SK-N-SH (cell line): ENCODE measurements around the gene FNDC3B. TPM values are rescaled to one million over a fixed set of nuclear protein-coding genes. Genes with fewer than 3 reads are reported as not detected.

Experiments used
- CTCF ChIA-PET: fragments of 300-600, 350-600 bp; formaldehyde crosslinking; extraction: SDS; loops from one replicate; lab custom pipeline; 2021; lab: Yijun Ruan, JAX
- POLR2A ChIA-PET: fragments of 350-600 bp; sonication (Branson Sonifier 250); formaldehyde crosslinking; extraction: SDS; loops from one replicate; lab custom pipeline; 2020; ENCODE audit warnings: antibody characterized with exemption, inconsistent platforms; lab: Yijun Ruan, JAX
- DNase-seq: peaks from one replicate; pipeline ENCODE4 v3.0.0; 2012
- H2AFZ ChIP-seq: fragments of 200-600 bp; sonication (generic); 2 replicates; pipeline ENCODE4 v1.8.1; 2016; ENCODE audit warnings: antibody characterized with exemption, mild to moderate bottlenecking, low read depth
- H3F3A ChIP-seq: fragments of 200-600 bp; sonication (generic); replicated peaks from 2 replicates; pipeline ENCODE3; 2016; ENCODE audit warnings: antibody characterized with exemption, mild to moderate bottlenecking; ENCODE audit not compliant: insufficient read depth
- H3K27ac ChIP-seq, 2 experiments: fragments of 200-500 bp in 1 of 2; fragments of 200-600 bp in 1 of 2; sonication (Bioruptor generic) in 1 of 2; sonication (generic), shearing (Covaris generic) in 1 of 2; 2 replicates each; pipeline versions ENCODE4 v1.5.1 to v1.6.1; 2014 to 2016; ENCODE audit warnings: low read depth in 2 of 2, inconsistent platforms in 1 of 2, low read length in 1 of 2, mild to moderate bottlenecking in 1 of 2, mixed read lengths in 1 of 2
- H3K27me3 ChIP-seq: fragments of 200-600 bp; sonication (generic), shearing (Covaris generic); 2 replicates; pipeline ENCODE4 v1.6.1; 2016; ENCODE audit warnings: mixed run types; ENCODE audit not compliant: insufficient read depth
- H3K36me3 ChIP-seq, 2 experiments: fragments of 200-500 bp in 1 of 2; fragments of 200-600 bp in 1 of 2; sonication (Bioruptor generic) in 1 of 2; sonication (generic) in 1 of 2; replicated peaks in 1 of 2; 2 replicates each; pipeline versions ENCODE3 to v1.5.1; 2014 to 2016; ENCODE audit warnings: low read length in 1 of 2, mild to moderate bottlenecking in 1 of 2; ENCODE audit not compliant: insufficient read depth in 2 of 2, control insufficient read depth in 1 of 2
- H3K4me1 ChIP-seq, 2 experiments: fragments of 200-500 bp in 1 of 2; fragments of 200-600 bp in 1 of 2; sonication (Bioruptor generic) in 1 of 2; sonication (generic), shearing (Covaris generic) in 1 of 2; 2 replicates each; pipeline versions ENCODE4 v1.5.1 to v1.6.1; 2014 to 2016; ENCODE audit warnings: low read depth in 1 of 2, low read length in 1 of 2, mixed run types in 1 of 2; ENCODE audit not compliant: insufficient read depth in 2 of 2, control insufficient read depth in 1 of 2
- H3K4me2 ChIP-seq: fragments of 200-600 bp; sonication (generic), shearing (Covaris generic); 2 replicates; pipeline ENCODE4 v1.6.1; 2017; ENCODE audit warnings: mixed run types
- H3K4me3 ChIP-seq, 2 experiments: fragments of 200-500 bp in 1 of 2; fragments of 200-600 bp in 1 of 2; sonication (Bioruptor generic) in 1 of 2; sonication (generic), shearing (Covaris generic) in 1 of 2; 2 replicates each; pipeline versions ENCODE4 v1.5.1 to v1.8.1; 2014 to 2016; ENCODE audit warnings: low read depth in 2 of 2, inconsistent platforms in 1 of 2, low read length in 1 of 2, mild to moderate bottlenecking in 1 of 2, mixed read lengths in 1 of 2, moderate library complexity in 1 of 2
- H3K79me2 ChIP-seq: fragments of 200-600 bp; sonication (generic); 2 replicates; pipeline ENCODE4 v1.8.1; 2017; ENCODE audit warnings: mild to moderate bottlenecking; ENCODE audit not compliant: insufficient read depth
- H3K9ac ChIP-seq: fragments of 200-600 bp; sonication (generic); 2 replicates; pipeline ENCODE4 v1.6.1; 2017; ENCODE audit warnings: mixed run types
- H3K9me2 ChIP-seq: fragments of 200-600 bp; sonication (generic); 2 replicates; pipeline ENCODE4 v1.6.1; 2017; ENCODE audit warnings: mixed run types
- H3K9me3 ChIP-seq: fragments of 200-600 bp; sonication (generic); 2 replicates; pipeline ENCODE4 v1.6.1; 2017; ENCODE audit warnings: mixed run types, mild to moderate bottlenecking, moderate library complexity
- H4K20me1 ChIP-seq: fragments of 200-600 bp; sonication (generic); 2 replicates; pipeline ENCODE4 v1.6.1; 2017; ENCODE audit warnings: mild to moderate bottlenecking, mixed run types; ENCODE audit not compliant: insufficient read depth
- CTCF ChIP-seq: fragments of 200-600 bp; sonication (generic); IDR thresholded peaks from 2 replicates; pipeline ENCODE4 v1.6.1; 2017; ENCODE audit warnings: antibody characterized with exemption, mild to moderate bottlenecking, moderate library complexity
- ELF1 ChIP-seq: IDR thresholded peaks from 2 replicates; pipeline ENCODE4 v1.4.0; 2012
- EZH2phosphoT487 ChIP-seq: fragments of 200-600 bp; sonication (generic); IDR thresholded peaks from 2 replicates; pipeline ENCODE4 v1.6.1; 2017; ENCODE audit warnings: low read depth, mixed run types, mild to moderate bottlenecking, antibody characterized with exemption, moderate library complexity, borderline replicate concordance
- FOXJ3 ChIP-seq: sonication (generic); formaldehyde crosslinking; IDR thresholded peaks from 2 replicates; pipeline ENCODE4 v1.5.1; 2020; ENCODE audit warnings: mild to moderate bottlenecking, missing genetic modification reagents
- GABPA ChIP-seq: IDR thresholded peaks from 2 replicates; pipeline ENCODE4 v1.4.0; 2012; ENCODE audit warnings: low read depth, mild to moderate bottlenecking
- GATA2 ChIP-seq: sonication (generic); formaldehyde crosslinking; IDR thresholded peaks from 2 replicates; pipeline ENCODE4 v1.5.0; 2020; ENCODE audit warnings: mild to moderate bottlenecking, missing genetic modification reagents
- IRF3 ChIP-seq: fragments of 150-350 bp; IDR thresholded peaks from 2 replicates; pipeline ENCODE4 v1.6.1; 2016; ENCODE audit warnings: mild to moderate bottlenecking, low read depth, low read length
- JUND ChIP-seq: IDR thresholded peaks from 2 replicates; pipeline ENCODE4 v1.4.0; 2012
- NFIC ChIP-seq: IDR thresholded peaks from 2 replicates; pipeline ENCODE4 v1.4.0; 2012; ENCODE audit warnings: borderline replicate concordance
- NRF1 ChIP-seq: IDR thresholded peaks from 2 replicates; pipeline ENCODE4 v1.6.1; 2012; ENCODE audit warnings: low read depth, mild to moderate bottlenecking, low read length
- PBX3 ChIP-seq: IDR thresholded peaks from 2 replicates; pipeline ENCODE4; 2012
- RAD21 ChIP-seq: IDR thresholded peaks from 2 replicates; pipeline ENCODE4 v1.6.1; 2012; ENCODE audit warnings: mild to moderate bottlenecking, low read length
- REST ChIP-seq: IDR thresholded peaks from 2 replicates; pipeline ENCODE4 v1.6.1; 2012; ENCODE audit warnings: mild to moderate bottlenecking, low read depth, low read length, moderate library complexity
- RFX5 ChIP-seq: IDR thresholded peaks from 2 replicates; pipeline ENCODE4 v1.6.1; 2012; ENCODE audit warnings: mild to moderate bottlenecking, improper control_type of control experiment, low read length
- SIN3A ChIP-seq: IDR thresholded peaks from 2 replicates; pipeline ENCODE4 v1.6.1; 2012; ENCODE audit warnings: low read depth, mild to moderate bottlenecking, low read length, moderate library complexity, borderline replicate concordance
- TCF12 ChIP-seq: IDR thresholded peaks from 2 replicates; pipeline ENCODE4 v1.4.0; 2012
- USF2 ChIP-seq: fragments of 150-350 bp; IDR thresholded peaks from 2 replicates; pipeline ENCODE4 v1.6.1; 2017; ENCODE audit warnings: antibody characterized with exemption, low read length, low read depth, borderline replicate concordance
- ZBTB33 ChIP-seq: IDR thresholded peaks from 2 replicates; pipeline ENCODE4 v1.4.0; 2012; ENCODE audit warnings: low read depth, borderline replicate concordance
- WGBS: methylation state at CpG from one replicate; pipeline ENCODE4 v1.1.6; 2017; ENCODE audit warnings: low lambda C conversion rate; 5-methylcytosine and 5-hydroxymethylcytosine counted together
- polyA plus RNA-seq, 3 experiments: library from polyadenylated mRNA; depleted of rRNA; stranded (reverse); fragments of >200 nt; gene quantifications; 2 replicates each; pipeline ENCODE4 v1.2.3, GENCODE V29; 2012

FNDC3B gene
- polyA plus RNA-seq, 1 of the 3 experiments (the other 2 are of a cell fraction), result 10.4 TPM

- Histone ChIP-seq H3K36me3 (no peaks in the 10 kb centered on the region), H3K9ac (no peak overlapping the region), H3K27ac (no peak overlapping the region; a peak in 1 of 4 replicates), H3K79me2 (peaks cover 95% of the 10 kb centered on the region), H3F3A (peaks cover 20% of the 10 kb centered on the region), H3K4me2 (no peak overlapping the region), H3K9me3 (no peaks in the 10 kb centered on the region), H3K27me3 (no peaks in the 10 kb centered on the region), H3K4me3 (no peak overlapping the region), H3K9me2 (no peaks in the 10 kb centered on the region), H4K20me1 (peaks cover 42% of the 10 kb centered on the region), H3K4me1 (peaks cover 5 to 11% of the 10 kb centered on the region in 2 experiments; a peak in 2 of 4 replicates), H2AFZ (no peak overlapping the region)
- TF ChIP-seq REST (no peak), ELF1 (no peak), NFIC (no peak), PBX3 (no peak), CTCF (no peak), ZBTB33 (no peak), RFX5 (no peak), JUND (no peak), FOXJ3 (no peak), GATA2 (CRISPR knock-in tag) (no peak), RAD21 (no peak), SIN3A (no peak), EZH2phosphoT487 (no peak), GABPA (no peak), TCF12 (no peak), IRF3 (no peak), NRF1 (no peak), USF2 (no peak)
- CTCF ChIA-PET, result interaction anchor here (1.2 kb wide), 1 partner anchor 45 kb away, joined by 4 read pairs; no protein-coding TSS in a partner anchor
- 93% methylated on average over 1 of the region's 1 CpG for WGBS
- DNase-seq, result no peak
- POLR2A ChIA-PET, result no interaction called here
These were observed 154.1 kb downstream of the FNDC3B start for GRCh38 chr3:172193436-172193835.
